RWPE2 (cell line): ENCODE measurements around the gene GJD3.

Experiments
- ATAC-seq: fragments of 200-7000 bp; cut with Tn5 transposase; 3 replicates; pipeline ENCODE4 v1.9.1; 2021; ENCODE audit warnings: low read depth
- DNase-seq: peaks from one replicate; pipeline ENCODE4 v3.0.0-alpha.2; 2020; ENCODE audit warnings: low spot score
- H3K27ac ChIP-seq: fragments of 450-650 bp; 2 replicates; pipeline ENCODE4 v1.5.1; 2017; ENCODE audit warnings: mild to moderate bottlenecking; ENCODE audit not compliant: poor library complexity, severe bottlenecking
- H3K27me3 ChIP-seq: fragments of 250-450 bp; sonication (Bioruptor Pico); 2 replicates; pipeline ENCODE4 v1.5.1; 2021; ENCODE audit warnings: mild to moderate bottlenecking, moderate library complexity; ENCODE audit not compliant: insufficient read depth, poor library complexity, severe bottlenecking
- H3K36me3 ChIP-seq: fragments of 250-450 bp; sonication (Bioruptor Pico); 2 replicates; pipeline ENCODE4 v1.5.1; 2020; ENCODE audit warnings: low read depth, mild to moderate bottlenecking, moderate library complexity
- H3K4me1 ChIP-seq: fragments of 250-450 bp; sonication (Bioruptor Pico); 2 replicates; pipeline ENCODE4 v1.5.1; 2021; ENCODE audit warnings: mild to moderate bottlenecking, moderate library complexity; ENCODE audit not compliant: insufficient read depth, poor library complexity, severe bottlenecking
- H3K4me3 ChIP-seq: fragments of 250-450 bp; sonication (Bioruptor Pico); 2 replicates; pipeline ENCODE4 v1.5.1; 2021; ENCODE audit warnings: mild to moderate bottlenecking, moderate library complexity; ENCODE audit not compliant: severe bottlenecking
- H3K9me3 ChIP-seq: fragments of 250-450 bp; sonication (Bioruptor Pico); 2 replicates; pipeline ENCODE4 v1.5.1; 2021; ENCODE audit warnings: mild to moderate bottlenecking, moderate library complexity; ENCODE audit not compliant: severe bottlenecking
- CTCF ChIP-seq: fragments of 450-650 bp; IDR thresholded peaks from one replicate; pipeline ENCODE4 v1.5.1; 2017; ENCODE audit warnings: mild to moderate bottlenecking, moderate library complexity; ENCODE audit not compliant: poor library complexity, severe bottlenecking

GJD3 gene

GRCh38 chr17:40331743-40332641, 32.5 kb downstream of the GJD3 start:
- Histone ChIP-seq H3K27me3 (no peaks in the 10 kb centered on the region), H3K9me3 (no peaks in the 10 kb centered on the region), H3K4me1 (peaks cover 31% of the 10 kb centered on the region), H3K36me3 (peaks cover 34% of the 10 kb centered on the region), H3K4me3 (no peak overlapping the region), H3K27ac (no peak overlapping the region)
- no peak for ATAC-seq
- no peak for TF ChIP-seq CTCF
- DNase-seq: no peak

GRCh38 chr17:40330850-40331470, 33.6 kb downstream of the GJD3 start:
- TF ChIP-seq CTCF: no peak
- peaks cover 34% of the 10 kb centered on the region for H3K36me3 ChIP-seq
- peaks cover 34% of the 10 kb centered on the region for H3K4me1 ChIP-seq
- ATAC-seq: no peak
- H3K9me3 ChIP-seq: no peaks in the 10 kb centered on the region
- H3K27ac ChIP-seq: peak overlapping the region; percentile 1
- no peak for DNase-seq
- H3K27me3 ChIP-seq: no peaks in the 10 kb centered on the region
- H3K4me3 ChIP-seq: no peak overlapping the region

- Histone ChIP-seq H3K4me3 (no peak overlapping the region), H3K36me3 (peaks cover 34% of the 10 kb centered on the region), H3K4me1 (peaks cover 38% of the 10 kb centered on the region), H3K27me3 (no peaks in the 10 kb centered on the region), H3K27ac (peak overlapping the region; percentile 1), H3K9me3 (no peaks in the 10 kb centered on the region)
- no peak for TF ChIP-seq CTCF
- DNase-seq (no peak), ATAC-seq (peak; percentile 28; the same call in 1 of the 3 replicates)
These were observed 34.4 kb downstream of the GJD3 start for GRCh38 chr17:40329839-40330794.

GRCh38 chr17:40328386-40328766, 36.2 kb downstream of the GJD3 start:
- Histone ChIP-seq H3K27ac (peak overlapping the region; percentile 97), H3K27me3 (no peaks in the 10 kb centered on the region), H3K4me3 (no peak overlapping the region), H3K36me3 (peaks cover 30% of the 10 kb centered on the region), H3K9me3 (no peaks in the 10 kb centered on the region), H3K4me1 (peaks cover 36% of the 10 kb centered on the region)
- ATAC-seq: no peak
- no peak for DNase-seq
- no peak for TF ChIP-seq CTCF
